Gastroesophageal sphincter (tissue), 4 donors: Measurements from ENCODE around the gene DTHD1. TPM values are rescaled to one million over a fixed set of nuclear protein-coding genes. Genes with fewer than 3 reads are reported as not detected.

Experiments used
- ATAC-seq: fragments of 150-250 bp; one replicate; pipeline ENCODE4 v1.9.1; 2016; ENCODE audit warnings: mild to moderate bottlenecking, moderate library complexity
- H3K27ac ChIP-seq, 4 donors: fragments of 200-600 bp; sonication (generic) in 3 of 4; 1 replicate in 3 of 4; 2 replicates in 1 of 4; pipeline ENCODE4 v1.5.1; 2016 to 2019
- H3K27me3 ChIP-seq: fragments of 200-600 bp; sonication (generic); one replicate; pipeline ENCODE4 v1.5.1; 2019
- H3K36me3 ChIP-seq, 2 donors: fragments of 200-600 bp; sonication (generic); one replicate each; pipeline ENCODE4 v1.5.1; 2019; ENCODE audit warnings: control low read depth in 1 of 2
- H3K4me1 ChIP-seq, 3 donors: fragments of 200-600 bp; sonication (generic); 1 replicate in 2 of 3; 2 replicates in 1 of 3; pipeline ENCODE4 v1.5.1; 2016 to 2019; ENCODE audit warnings: control low read depth in 2 of 3
- H3K4me3 ChIP-seq, 2 donors: fragments of 200-600 bp; sonication (generic); one replicate each; pipeline ENCODE4 v1.5.1; 2019; ENCODE audit warnings: mild to moderate bottlenecking in 1 of 2, moderate library complexity in 1 of 2
- H3K9me3 ChIP-seq, 3 donors: fragments of 200-600 bp; sonication (generic); one replicate each; pipeline ENCODE4 v1.5.1; 2017 to 2019; ENCODE audit warnings: control low read depth in 2 of 3
- EP300 ChIP-seq: sonication (generic); formaldehyde crosslinking; IDR thresholded peaks from one replicate; pipeline ENCODE4 v1.6.1; 2017; ENCODE audit warnings: antibody characterized with exemption, mild to moderate bottlenecking
- POLR2A ChIP-seq, 2 donors: fragments of 450-650 bp; IDR thresholded peaks; one replicate each; pipeline ENCODE4 v1.6.1; 2017; ENCODE audit warnings: antibody characterized with exemption in 2 of 2, mild to moderate bottlenecking in 2 of 2, moderate library complexity in 1 of 2
- POLR2AphosphoS5 ChIP-seq: sonication (generic); formaldehyde crosslinking; IDR thresholded peaks from one replicate; pipeline ENCODE4 v1.6.1; 2017; ENCODE audit warnings: antibody characterized with exemption
- WGBS, 2 donors: methylation state at CpG; one replicate each; pipeline ENCODE4 v1.1.5; 2018; ENCODE audit warnings: low coverage in 1 of 2; 5-methylcytosine and 5-hydroxymethylcytosine counted together
- total RNA-seq, 4 donors: library from RNA; depleted of rRNA; stranded (reverse); fragments of >200 nt; gene quantifications; one replicate each; pipeline ENCODE4 v1.1.0, GENCODE V29; 2016
- TF ChIP-seq, protein P1 (sequence below), 4 experiments: fragments of 200-600 bp in 2 of 4; fragments of 450-650 bp in 2 of 4; sonication (generic) in 1 of 4; IDR thresholded peaks; one replicate each; pipeline ENCODE4 v1.5.1; 2017 to 2019; ENCODE audit warnings: antibody characterized with exemption in 4 of 4, mild to moderate bottlenecking in 2 of 4, moderate library complexity in 2 of 4

DTHD1 gene
- total RNA-seq, 4 donors from 2014 or later: 0.15 to 0.81 TPM; not detected in 2

DNA sequence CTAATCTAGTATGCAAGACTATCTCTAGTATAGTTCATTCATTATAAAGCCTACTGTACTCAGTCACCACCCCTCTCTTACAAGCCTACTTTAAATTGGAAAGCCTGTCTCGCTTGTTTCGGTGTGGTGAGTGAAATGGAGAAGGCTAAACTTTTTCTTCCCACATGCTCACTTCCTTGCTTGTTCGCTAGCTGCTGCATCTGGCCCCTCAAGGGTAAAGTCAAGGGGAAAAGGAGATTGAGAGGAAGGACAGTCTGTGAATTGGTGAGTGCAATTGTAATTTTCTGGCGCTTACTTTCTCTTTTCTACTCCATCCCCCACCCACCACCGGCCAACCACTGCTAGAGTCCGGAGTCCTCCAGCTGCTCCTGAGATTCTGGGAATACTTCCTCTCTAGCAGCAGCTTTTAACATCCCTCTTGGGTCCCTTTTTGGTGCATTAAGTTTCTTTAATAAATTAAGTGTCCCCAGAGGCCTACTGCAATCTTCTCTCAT lies 25.0 kb upstream of the DTHD1 start:
- no peaks in the 10 kb centered on the region for H3K27me3 ChIP-seq
- H3K36me3 ChIP-seq: no peaks in the 10 kb centered on the region
- H3K4me3 ChIP-seq: no peak overlapping the region
- no peaks in the 10 kb centered on the region for H3K4me1 ChIP-seq
- TF ChIP-seq, protein P1, sequence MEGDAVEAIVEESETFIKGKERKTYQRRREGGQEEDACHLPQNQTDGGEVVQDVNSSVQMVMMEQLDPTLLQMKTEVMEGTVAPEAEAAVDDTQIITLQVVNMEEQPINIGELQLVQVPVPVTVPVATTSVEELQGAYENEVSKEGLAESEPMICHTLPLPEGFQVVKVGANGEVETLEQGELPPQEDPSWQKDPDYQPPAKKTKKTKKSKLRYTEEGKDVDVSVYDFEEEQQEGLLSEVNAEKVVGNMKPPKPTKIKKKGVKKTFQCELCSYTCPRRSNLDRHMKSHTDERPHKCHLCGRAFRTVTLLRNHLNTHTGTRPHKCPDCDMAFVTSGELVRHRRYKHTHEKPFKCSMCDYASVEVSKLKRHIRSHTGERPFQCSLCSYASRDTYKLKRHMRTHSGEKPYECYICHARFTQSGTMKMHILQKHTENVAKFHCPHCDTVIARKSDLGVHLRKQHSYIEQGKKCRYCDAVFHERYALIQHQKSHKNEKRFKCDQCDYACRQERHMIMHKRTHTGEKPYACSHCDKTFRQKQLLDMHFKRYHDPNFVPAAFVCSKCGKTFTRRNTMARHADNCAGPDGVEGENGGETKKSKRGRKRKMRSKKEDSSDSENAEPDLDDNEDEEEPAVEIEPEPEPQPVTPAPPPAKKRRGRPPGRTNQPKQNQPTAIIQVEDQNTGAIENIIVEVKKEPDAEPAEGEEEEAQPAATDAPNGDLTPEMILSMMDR (IDR thresholded peaks at IDR 0.05): no peak
- TF ChIP-seq POLR2AphosphoS5 (no peak), EP300 (no peak), POLR2A (IDR thresholded peaks at IDR 0.05) (no peak)
- H3K9me3 ChIP-seq: no peaks in the 10 kb centered on the region
- WGBS, 2 donors: 52 to 62% methylated on average over 5 to 6 of the region's 6 CpGs
- no peak for ATAC-seq
- no peak overlapping the region for H3K27ac ChIP-seq

GRCh38 chr4:36260731-36261130 lies 20.7 kb upstream of the DTHD1 start:
- Histone ChIP-seq H3K9me3 (no peaks in the 10 kb centered on the region), H3K27me3 (no peaks in the 10 kb centered on the region), H3K27ac (no peak overlapping the region), H3K36me3 (no peaks in the 10 kb centered on the region), H3K4me1 (no peaks in the 10 kb centered on the region), H3K4me3 (no peak overlapping the region)
- ATAC-seq: no peak
- 78 to 83% methylated on average over 3 to 5 of the region's 5 CpGs for WGBS, 2 donors
- TF ChIP-seq, protein P1 (IDR thresholded peaks at IDR 0.05): no peak
- no peak for TF ChIP-seq POLR2AphosphoS5
- TF ChIP-seq EP300: no peak
- TF ChIP-seq POLR2A (IDR thresholded peaks at IDR 0.05): no peak

GRCh38 chr4:36264207-36264826 lies 17.1 kb upstream of the DTHD1 start:
- no peak for ATAC-seq
- no peaks in the 10 kb centered on the region for H3K36me3 ChIP-seq

DNA sequence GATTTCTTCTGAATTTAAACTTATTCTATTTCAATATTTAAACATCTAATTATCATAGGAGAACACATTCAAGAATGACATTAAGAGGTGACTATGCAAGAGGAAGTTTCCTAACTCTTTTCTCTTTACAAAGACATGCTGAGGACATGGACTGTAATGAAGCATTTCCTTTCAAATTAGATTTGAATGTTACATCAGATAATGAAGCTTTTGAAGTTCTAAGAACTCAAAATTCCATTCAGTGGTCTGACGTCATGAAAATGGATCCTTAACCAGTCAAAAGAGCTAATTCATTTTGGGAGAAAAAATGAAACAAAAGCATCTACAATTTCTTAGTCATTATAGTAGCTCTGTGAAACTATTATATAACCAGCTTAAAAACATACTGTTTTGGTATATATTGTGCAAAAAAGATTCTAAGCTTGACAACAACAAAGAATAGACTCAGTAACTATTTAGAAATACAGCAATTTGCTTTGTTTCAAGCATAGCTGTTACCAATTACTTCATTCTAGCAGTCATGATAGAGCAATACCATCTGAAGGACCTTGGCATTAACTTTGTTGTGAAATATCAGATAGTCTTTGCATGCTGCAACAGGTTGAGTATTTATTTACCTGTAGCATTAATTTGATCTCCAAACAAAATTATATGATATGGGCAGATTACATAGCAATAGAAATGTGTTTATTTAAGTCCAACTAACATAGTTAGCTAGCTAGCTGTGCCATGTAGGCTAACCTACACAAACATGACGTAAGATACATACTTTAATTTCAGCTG lies 13.7 kb upstream of the DTHD1 start:
- TF ChIP-seq, protein P1 (IDR thresholded peaks at IDR 0.05): no peak
- TF ChIP-seq POLR2A (IDR thresholded peaks at IDR 0.05) (no peak), POLR2AphosphoS5 (no peak), EP300 (no peak)
- Histone ChIP-seq H3K27me3 (no peaks in the 10 kb centered on the region), H3K27ac (no peak overlapping the region), H3K9me3 (no peaks in the 10 kb centered on the region), H3K4me3 (no peak overlapping the region), H3K4me1 (no peaks in the 10 kb centered on the region), H3K36me3 (no peaks in the 10 kb centered on the region)
- no peak for ATAC-seq
- WGBS, 2 donors: 54 to 57% methylated on average over 1 to 2 of the region's 2 CpGs

More at GRCh38 chr4:36264207-36264826, 17.1 kb upstream of the DTHD1 start:
- Histone ChIP-seq H3K4me3 (no peak overlapping the region), H3K27me3 (no peaks in the 10 kb centered on the region), H3K4me1 (no peaks in the 10 kb centered on the region), H3K9me3 (no peaks in the 10 kb centered on the region), H3K27ac (no peak overlapping the region)
- TF ChIP-seq POLR2AphosphoS5 (no peak), EP300 (no peak), POLR2A (IDR thresholded peaks at IDR 0.05) (no peak)
- WGBS, 2 donors: 80 to 82% methylated on average over 1 to 2 of the region's 2 CpGs

DNA sequence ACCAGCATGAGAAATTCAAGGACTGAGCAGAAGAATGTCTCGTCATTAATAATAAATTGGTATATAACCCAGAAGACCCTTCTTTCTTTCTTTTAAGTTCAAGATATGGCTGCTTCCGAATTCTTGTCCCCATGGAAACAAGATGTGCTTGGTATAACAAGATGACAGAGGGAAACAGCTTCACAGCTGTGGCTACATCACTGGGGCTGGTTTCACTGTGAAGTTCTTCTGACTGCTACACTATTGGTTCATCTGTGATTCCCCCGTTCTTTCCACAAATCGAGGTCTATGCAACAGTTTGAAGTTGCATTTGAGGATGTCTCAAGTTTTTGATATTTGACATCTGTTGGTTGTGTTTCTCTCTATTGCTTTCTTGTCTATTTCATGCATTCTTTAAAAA lies 12.3 kb upstream of the DTHD1 start:
- Histone ChIP-seq H3K9me3 (no peaks in the 10 kb centered on the region), H3K4me1 (no peaks in the 10 kb centered on the region), H3K4me3 (no peak overlapping the region), H3K27me3 (no peaks in the 10 kb centered on the region), H3K36me3 (no peaks in the 10 kb centered on the region), H3K27ac (no peak overlapping the region)
- no peak for ATAC-seq
- whole genome bisulfite sequencing, 2 donors: 51 to 70% methylated on average over 4 of the region's 4 CpGs
- TF ChIP-seq POLR2AphosphoS5: no peak
- TF ChIP-seq EP300: no peak
- TF ChIP-seq POLR2A (IDR thresholded peaks at IDR 0.05): no peak
- TF ChIP-seq, protein P1 (IDR thresholded peaks at IDR 0.05): no peak
